Skeletal muscle tissue (tissue), 4 donors: ENCODE data around the gene CSNK2B. TPM values are rescaled to one million over a fixed set of nuclear protein-coding genes. Genes with fewer than 3 reads are reported as not detected.
A peak's percentile ranks its signal among the peaks of the same experiment; 100 is the strongest.

Experiments used
- H3K27ac ChIP-seq: one replicate; pipeline ENCODE4 v1.7.0; 2013; ENCODE audit warnings: mild to moderate bottlenecking, low read depth, low read length, inconsistent platforms
- H3K27me3 ChIP-seq, 3 donors: one replicate each; pipeline ENCODE4 v1.7.0; 2013; ENCODE audit warnings: low read length in 3 of 3; ENCODE audit not compliant: control insufficient read depth in 3 of 3, insufficient read depth in 3 of 3
- H3K36me3 ChIP-seq, 3 donors: one replicate each; pipeline ENCODE4 v1.7.0; 2013; ENCODE audit warnings: low read length in 3 of 3; ENCODE audit not compliant: control insufficient read depth in 3 of 3, insufficient read depth in 3 of 3
- H3K4me1 ChIP-seq, 3 donors: one replicate each; pipeline ENCODE4 v1.7.0; 2013; ENCODE audit warnings: low read length in 3 of 3, mild to moderate bottlenecking in 3 of 3; ENCODE audit not compliant: control insufficient read depth in 3 of 3, insufficient read depth in 3 of 3
- H3K4me3 ChIP-seq, 3 donors: one replicate each; pipeline ENCODE4 v1.7.0; 2013; ENCODE audit warnings: low read length in 3 of 3
- H3K9ac ChIP-seq, 3 donors: one replicate each; pipeline ENCODE4 v1.7.0; 2013; ENCODE audit warnings: low read length in 3 of 3, mild to moderate bottlenecking in 3 of 3, moderate library complexity in 2 of 3, low read depth in 1 of 3
- H3K9me3 ChIP-seq, 3 donors: one replicate each; pipeline ENCODE4 v1.7.0; 2013; ENCODE audit warnings: low read length in 3 of 3; ENCODE audit not compliant: control insufficient read depth in 3 of 3
- total RNA-seq: library from RNA; depleted of rRNA; stranded (reverse); fragments of >200 nt; gene quantifications from one replicate; pipeline ENCODE4 v1.2.3, GENCODE V29; 2014
- donor health status: Osteomylitis.

Gene CSNK2B
- total RNA-seq, 1 donor from 2014 or later = 68.4 TPM

DNA sequence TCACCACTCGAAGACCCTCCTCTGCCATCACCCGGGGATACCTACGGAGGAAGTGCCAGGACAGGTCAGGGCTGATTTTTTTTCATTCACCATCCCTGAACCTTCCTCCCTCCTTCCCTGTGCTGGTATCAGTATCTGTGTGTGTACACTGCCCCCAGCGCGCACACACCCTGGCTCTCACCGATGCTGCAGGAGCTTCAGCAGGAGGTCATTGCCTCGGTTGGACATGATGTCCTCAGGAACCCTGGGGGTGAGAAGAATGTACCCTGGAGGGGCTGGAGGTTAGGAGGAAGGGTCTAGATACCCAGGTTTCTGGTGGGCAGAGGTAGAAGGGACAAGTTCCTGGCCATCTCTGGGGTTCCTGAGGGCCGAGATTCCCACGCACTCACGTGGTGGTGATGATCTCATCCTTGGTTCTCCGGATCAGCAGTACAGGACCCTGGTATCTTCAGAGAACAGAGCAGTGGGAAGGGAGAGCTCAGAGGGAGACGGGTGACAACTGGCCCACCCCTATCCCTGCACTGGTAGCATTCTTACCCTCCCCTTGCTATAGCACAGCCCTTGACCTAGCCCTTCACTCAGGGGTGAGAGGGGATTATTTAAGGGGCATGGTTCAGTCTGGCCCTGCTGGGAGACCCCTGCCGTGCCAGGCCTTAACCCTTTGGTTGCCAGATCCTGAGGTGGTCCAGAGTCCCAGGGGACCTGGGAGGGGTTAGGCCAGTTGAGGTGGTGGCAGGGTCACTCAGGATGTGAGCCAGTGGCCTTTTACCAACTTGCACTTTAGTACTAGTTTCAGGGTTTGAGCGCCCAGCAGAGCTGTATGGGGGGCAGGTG is 22.2 kb downstream of the CSNK2B start:
- Histone ChIP-seq H3K9ac (peak overlapping the region in 1 of 3 donors; percentile 16), H3K27me3 (no peaks in the 10 kb centered on the region), H3K4me3 (no peak overlapping the region), H3K4me1 (no peaks in the 10 kb centered on the region), H3K36me3 (peaks cover 67 to 77% (median 69%) of the 10 kb centered on the region in 3 donors), H3K27ac (no peak overlapping the region), H3K9me3 (no peaks in the 10 kb centered on the region)

DNA sequence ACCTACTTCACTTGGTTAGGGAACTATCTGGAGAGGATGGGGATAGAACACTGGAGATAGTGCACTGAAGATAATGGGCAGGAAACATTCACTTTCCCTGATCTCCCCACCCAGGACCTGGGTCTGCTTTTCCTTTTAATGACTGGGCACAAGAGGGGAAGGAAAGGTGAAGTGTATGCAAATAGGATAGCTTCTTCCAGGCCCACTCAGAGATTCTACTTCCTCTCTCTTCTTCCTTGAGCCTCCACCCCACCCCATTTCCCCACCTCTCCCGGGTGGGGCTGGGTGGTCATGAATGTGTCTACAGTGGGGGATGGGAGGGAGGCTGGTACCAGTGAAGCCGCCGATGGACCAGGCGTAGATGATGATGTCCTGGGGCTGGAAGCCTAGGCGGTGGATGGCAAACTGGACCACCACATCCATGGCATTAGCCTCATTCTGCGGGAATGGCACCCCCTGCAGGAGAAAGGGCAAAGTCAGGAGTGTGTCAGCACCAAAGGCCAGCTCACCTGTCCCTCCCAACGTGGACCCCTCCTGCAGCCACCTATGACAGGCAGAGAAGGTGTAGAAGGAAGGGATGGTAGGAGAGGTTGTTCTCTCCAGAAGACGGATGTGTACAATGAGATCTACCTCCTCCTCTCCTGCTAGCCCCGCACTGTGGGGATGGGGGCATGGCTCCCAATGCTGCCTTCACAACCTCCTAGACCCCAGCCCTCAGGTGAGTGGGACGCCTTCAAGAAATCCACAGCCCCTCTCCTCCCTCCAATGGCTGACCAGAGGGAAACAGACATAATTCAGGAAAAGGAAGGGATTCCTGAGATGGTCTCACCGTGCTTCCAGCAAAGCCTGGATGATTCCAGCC is 23.6 kb downstream of the CSNK2B start:
- no peak overlapping the region for H3K9ac ChIP-seq
- peaks cover 76 to 90% (median 78%) of the 10 kb centered on the region in 3 donors for H3K36me3 ChIP-seq
- H3K27ac ChIP-seq = no peak overlapping the region
- H3K4me1 ChIP-seq = no peaks in the 10 kb centered on the region
- no peaks in the 10 kb centered on the region for H3K9me3 ChIP-seq
- H3K27me3 ChIP-seq = no peaks in the 10 kb centered on the region
- no peak overlapping the region for H3K4me3 ChIP-seq

DNA sequence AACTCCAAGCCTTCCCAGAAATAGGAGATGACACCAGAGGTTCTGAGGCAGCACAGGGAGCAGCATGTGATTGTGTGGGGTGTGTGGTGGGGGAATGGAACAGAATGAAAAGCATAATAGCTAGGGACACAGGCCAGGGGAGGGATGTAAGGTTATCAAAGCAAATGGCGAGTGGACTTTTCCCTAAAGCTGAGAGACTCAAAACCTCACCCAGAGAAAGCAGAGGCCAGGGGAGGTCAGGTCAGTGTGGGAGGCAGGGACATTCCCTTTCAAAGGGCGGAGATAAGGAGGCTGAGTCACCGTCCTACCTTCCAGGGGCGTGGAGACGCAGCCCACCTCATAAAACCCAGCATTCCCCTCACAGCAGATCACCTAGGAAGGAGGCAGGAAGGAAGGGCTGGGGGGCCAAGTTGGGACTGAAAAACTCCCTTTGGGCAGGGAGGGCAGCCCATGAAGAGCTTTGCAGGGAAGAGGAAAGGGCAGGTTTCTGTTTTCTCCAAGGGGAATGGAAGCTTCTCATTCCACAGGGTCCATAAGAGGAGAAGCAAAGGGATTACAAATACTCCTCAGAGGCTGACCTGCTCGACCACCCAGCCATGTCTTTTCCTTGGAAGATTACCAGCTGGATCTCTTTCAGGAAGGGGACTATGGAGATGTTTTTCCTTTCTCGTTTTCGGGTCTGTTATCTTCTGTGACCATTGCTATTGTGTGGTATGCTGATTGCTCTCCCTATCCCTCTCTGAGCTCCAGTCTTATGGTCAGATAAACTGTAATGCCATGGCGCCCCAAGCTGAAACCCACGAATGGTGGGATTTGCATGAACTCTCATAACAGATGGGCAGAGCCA is 24.6 kb downstream of the CSNK2B start:
- Histone ChIP-seq H3K36me3 (peaks cover 83 to 93% (median 85%) of the 10 kb centered on the region in 3 donors), H3K4me3 (no peak overlapping the region), H3K4me1 (no peaks in the 10 kb centered on the region), H3K9ac (no peak overlapping the region), H3K27me3 (no peaks in the 10 kb centered on the region), H3K9me3 (no peaks in the 10 kb centered on the region), H3K27ac (no peak overlapping the region)

DNA sequence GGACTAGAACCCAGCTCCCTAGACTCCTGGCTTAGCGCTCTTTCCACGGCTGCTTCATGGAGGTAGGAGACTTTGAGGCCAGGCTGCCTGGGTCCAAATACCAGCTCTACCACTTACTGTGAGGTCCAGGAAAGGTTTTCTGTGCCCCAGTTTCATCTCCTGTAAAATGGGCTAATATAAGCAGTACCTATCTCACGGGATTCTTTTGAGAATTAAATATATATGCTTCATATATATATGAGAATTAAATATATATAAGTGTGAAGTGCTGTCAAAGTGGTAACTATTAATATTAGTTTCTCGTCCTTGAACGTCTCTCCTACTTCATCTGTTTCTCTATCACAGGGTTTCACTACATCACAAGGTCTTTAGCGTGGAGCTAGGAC is 25.2 kb downstream of the CSNK2B start:
- no peak overlapping the region for H3K9ac ChIP-seq
- no peak overlapping the region for H3K27ac ChIP-seq
- H3K4me3 ChIP-seq = no peak overlapping the region
- no peaks in the 10 kb centered on the region for H3K4me1 ChIP-seq
- H3K36me3 ChIP-seq = peaks cover 81 to 88% (median 85%) of the 10 kb centered on the region in 3 donors
- H3K27me3 ChIP-seq = no peaks in the 10 kb centered on the region
- H3K9me3 ChIP-seq = no peaks in the 10 kb centered on the region

DNA sequence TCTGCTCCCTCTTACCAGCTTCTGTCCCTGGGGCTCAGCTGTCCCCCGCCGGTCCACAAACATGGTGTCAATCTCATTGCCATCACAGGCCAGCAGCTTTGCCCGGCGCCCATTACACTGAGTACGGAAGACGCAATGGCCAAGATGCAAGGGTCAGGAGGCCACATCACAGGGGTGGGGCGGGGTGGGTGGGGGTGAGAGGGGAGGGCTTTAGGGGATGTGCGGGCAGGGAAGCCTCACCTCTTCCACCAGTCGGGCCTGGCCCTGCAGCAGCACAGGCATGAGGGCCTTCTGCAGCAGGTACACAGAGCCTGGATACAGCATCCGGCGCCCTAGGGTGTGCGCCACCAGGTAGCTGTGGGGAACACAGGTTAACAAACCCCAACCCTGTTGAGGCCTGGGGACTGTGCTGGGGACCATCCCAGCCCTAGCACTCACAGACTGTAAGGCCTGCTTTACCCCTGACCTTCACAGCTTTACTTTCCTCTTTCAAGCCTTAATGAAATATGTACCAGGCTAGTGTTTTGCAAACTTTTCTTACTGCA is 25.8 kb downstream of the CSNK2B start:
- Histone ChIP-seq H3K36me3 (peaks cover 77 to 85% (median 85%) of the 10 kb centered on the region in 3 donors), H3K4me1 (no peaks in the 10 kb centered on the region), H3K9me3 (no peaks in the 10 kb centered on the region)

DNA sequence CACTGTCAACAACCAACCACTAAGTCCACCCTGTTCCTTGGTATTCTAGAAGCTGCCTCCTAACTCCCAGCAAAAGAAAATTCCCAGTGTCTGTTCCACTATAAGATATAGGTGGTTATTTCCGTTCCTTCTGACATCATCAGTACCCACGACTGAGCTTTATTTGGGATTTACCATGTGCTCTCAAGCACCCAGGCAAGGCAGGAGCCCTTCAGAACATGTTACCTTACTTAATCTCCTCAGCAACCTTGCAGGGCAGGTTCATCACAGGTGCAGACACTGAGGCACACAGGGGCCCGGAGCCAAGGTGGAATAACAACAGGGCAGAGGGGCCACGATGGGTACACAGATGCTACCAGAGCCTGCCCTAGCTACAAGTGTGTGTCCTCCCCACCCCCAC is 26.5 kb downstream of the CSNK2B start:
- no peak overlapping the region for H3K9ac ChIP-seq
- H3K4me1 ChIP-seq = peaks cover 0 to under 1% (median 0%) of the 10 kb centered on the region in 3 donors
- no peak overlapping the region for H3K27ac ChIP-seq
- H3K27me3 ChIP-seq = no peaks in the 10 kb centered on the region
- peaks cover 74 to 85% (median 84%) of the 10 kb centered on the region in 3 donors for H3K36me3 ChIP-seq
- H3K9me3 ChIP-seq = no peaks in the 10 kb centered on the region
- H3K4me3 ChIP-seq = no peak overlapping the region

More for the DNA sequence above, 25.8 kb downstream of the CSNK2B start:
- H3K27me3 ChIP-seq = no peaks in the 10 kb centered on the region
- H3K27ac ChIP-seq = no peak overlapping the region
- no peak overlapping the region for H3K4me3 ChIP-seq
- no peak overlapping the region for H3K9ac ChIP-seq

DNA sequence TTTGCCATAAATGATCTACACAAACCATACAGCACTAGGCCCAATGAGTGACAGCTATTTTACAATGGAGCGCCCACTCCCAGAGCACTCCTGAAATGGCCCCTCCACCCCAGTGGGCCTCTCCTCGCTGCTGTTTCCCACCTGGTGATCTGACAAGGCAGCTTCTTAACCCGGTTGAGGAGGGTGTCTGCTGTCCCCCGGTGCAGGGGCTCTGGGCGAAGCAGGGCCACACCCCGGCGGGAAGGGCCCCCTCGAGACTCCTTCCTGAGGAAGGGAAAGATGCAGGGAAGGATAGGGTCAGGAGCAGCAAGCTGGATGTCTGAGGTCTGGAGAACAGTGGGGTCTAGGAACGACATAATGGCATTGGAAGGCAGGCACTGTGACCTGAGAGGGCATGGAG is 27.0 kb downstream of the CSNK2B start:
- no peaks in the 10 kb centered on the region for H3K9me3 ChIP-seq
- H3K27ac ChIP-seq = no peak overlapping the region
- H3K36me3 ChIP-seq = peaks cover 69 to 83% (median 82%) of the 10 kb centered on the region in 3 donors
- H3K9ac ChIP-seq = peak overlapping the region in 1 of 3 donors; percentile 3
- H3K4me1 ChIP-seq = peaks cover 0 to 6% (median 3%) of the 10 kb centered on the region in 3 donors
- H3K4me3 ChIP-seq = no peak overlapping the region
- H3K27me3 ChIP-seq = no peaks in the 10 kb centered on the region

DNA sequence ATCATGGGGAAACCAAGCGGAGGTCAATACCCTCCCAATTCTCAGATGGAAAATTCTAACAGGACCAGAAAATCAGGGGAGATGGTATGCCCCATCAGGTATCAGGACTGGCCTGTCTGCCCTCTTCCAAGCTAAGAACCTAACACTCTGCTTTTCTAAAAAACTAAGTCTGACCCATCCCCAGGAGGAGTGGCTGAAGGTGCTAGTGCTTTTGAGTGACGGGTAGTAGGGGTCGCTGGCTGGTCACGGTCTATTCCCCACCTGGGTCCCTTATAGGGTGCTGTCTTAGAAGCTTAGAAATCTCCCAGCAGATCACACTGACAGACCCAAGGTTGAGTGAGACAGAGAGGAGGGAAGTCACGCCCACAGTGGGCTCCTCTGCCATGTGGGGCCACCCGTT is 27.7 kb downstream of the CSNK2B start:
- no peaks in the 10 kb centered on the region for H3K9me3 ChIP-seq
- no peak overlapping the region for H3K4me3 ChIP-seq
- H3K9ac ChIP-seq = no peak overlapping the region
- peaks cover 0 to 6% (median 3%) of the 10 kb centered on the region in 3 donors for H3K4me1 ChIP-seq
- H3K27me3 ChIP-seq = no peaks in the 10 kb centered on the region
- no peak overlapping the region for H3K27ac ChIP-seq
- H3K36me3 ChIP-seq = peaks cover 63 to 77% (median 76%) of the 10 kb centered on the region in 3 donors

DNA sequence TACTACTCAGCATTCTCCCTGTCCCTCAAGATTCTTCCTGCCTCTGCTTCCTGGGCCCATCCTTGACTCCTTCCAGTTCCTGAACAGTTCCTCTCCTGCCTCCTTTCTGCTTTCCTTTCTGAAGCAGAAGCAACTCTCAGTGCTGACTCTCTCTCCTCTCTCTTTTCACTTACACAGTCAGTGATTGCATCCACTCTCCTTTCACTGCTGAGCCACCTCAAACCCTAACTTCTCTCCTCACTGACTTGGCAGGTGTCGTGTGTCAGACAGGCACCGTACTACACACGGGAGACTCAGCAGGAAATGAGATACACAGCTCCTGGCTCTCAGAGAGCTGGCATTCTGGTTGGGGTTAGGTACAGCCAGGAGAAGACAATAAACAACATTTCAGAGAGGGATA is 31.7 kb downstream of the CSNK2B start:
- H3K36me3 ChIP-seq = peaks cover 42 to 57% (median 56%) of the 10 kb centered on the region in 3 donors
- no peak overlapping the region for H3K4me3 ChIP-seq
- H3K9ac ChIP-seq = no peak overlapping the region
- H3K27ac ChIP-seq = no peak overlapping the region
- peaks cover 17 to 26% (median 19%) of the 10 kb centered on the region in 3 donors for H3K4me1 ChIP-seq
- no peaks in the 10 kb centered on the region for H3K27me3 ChIP-seq
- H3K9me3 ChIP-seq = no peaks in the 10 kb centered on the region
